D721Med (cell line): ENCODE results near the gene CCDC194.

Source experiments
- DNase-seq: peaks from one replicate; pipeline ENCODE4 v3.0.0; 2011; ENCODE audit warnings: low spot score; ENCODE audit not compliant: insufficient read length
- FAIRE-seq: peaks from 2 replicates; lab custom pipeline; 2011; peaks lifted over from hg19 to GRCh38; lab: Jason Lieb, UNC
- CTCF ChIP-seq: IDR thresholded peaks from 2 replicates; pipeline ENCODE4 v1.5.1; 2012; ENCODE audit warnings: mild to moderate bottlenecking, control low read depth; ENCODE audit not compliant: insufficient read depth; ENCODE audit errors: missing control alignments

Gene CCDC194

DNA sequence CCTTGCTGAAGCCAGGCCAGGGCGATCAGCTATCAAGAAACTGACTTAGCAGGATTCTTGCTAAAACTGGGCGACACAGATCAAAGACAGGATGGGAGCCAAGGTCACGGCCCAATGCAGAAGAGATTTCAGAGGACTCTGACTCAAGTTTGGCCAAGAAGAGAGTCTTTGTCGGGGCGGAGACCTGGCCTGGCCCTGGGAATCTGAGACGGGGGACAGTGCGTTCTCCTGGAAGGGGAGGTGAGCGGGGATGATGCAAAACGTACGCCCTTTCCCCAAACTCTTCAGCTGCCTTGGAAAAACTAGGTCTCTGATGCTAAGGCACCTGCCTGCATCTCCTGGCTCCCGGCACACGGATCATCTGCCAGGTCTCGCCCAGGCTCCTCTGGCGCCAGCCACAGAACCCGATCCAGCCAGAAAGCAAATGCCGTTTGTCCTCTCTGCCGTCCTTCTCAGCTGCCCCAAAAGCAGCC, 35.7 kb upstream of the CCDC194 start:
- FAIRE-seq (no peak), DNase-seq (no peak)
- TF ChIP-seq CTCF: no peak

DNA sequence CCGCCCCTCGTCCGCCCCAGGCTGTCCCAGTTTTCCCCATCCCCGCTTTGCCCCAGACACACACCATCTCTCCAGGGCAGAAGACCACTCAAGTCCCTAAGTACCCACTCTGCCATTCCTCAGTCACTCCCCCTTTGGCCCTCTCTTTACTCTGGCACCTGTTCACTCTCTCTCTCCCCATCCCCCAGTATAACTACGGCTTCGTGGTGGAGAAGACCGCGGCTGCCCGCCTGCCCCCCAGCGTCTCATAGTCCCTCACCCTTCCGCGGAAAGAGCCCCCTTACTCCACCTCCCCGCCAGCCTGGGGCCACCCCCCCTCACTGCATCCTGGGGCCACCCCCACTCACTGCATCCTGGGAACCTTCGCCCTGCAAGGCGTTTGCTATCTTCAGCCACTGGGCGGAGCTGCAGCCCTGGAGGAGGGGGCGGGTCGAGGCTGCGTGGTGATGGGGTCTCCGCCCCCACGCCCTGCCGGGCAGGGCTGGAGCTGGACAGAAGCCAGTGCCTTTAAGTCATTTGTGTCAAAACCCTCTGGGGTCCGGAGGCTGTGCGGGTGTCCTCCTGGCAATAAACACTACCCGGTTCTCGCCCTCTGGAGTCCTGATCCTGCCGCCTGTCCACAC, 30.9 kb upstream of the CCDC194 start:
- no peak for FAIRE-seq
- TF ChIP-seq CTCF: peak; percentile 27
- peak; percentile 86 for DNase-seq

DNA sequence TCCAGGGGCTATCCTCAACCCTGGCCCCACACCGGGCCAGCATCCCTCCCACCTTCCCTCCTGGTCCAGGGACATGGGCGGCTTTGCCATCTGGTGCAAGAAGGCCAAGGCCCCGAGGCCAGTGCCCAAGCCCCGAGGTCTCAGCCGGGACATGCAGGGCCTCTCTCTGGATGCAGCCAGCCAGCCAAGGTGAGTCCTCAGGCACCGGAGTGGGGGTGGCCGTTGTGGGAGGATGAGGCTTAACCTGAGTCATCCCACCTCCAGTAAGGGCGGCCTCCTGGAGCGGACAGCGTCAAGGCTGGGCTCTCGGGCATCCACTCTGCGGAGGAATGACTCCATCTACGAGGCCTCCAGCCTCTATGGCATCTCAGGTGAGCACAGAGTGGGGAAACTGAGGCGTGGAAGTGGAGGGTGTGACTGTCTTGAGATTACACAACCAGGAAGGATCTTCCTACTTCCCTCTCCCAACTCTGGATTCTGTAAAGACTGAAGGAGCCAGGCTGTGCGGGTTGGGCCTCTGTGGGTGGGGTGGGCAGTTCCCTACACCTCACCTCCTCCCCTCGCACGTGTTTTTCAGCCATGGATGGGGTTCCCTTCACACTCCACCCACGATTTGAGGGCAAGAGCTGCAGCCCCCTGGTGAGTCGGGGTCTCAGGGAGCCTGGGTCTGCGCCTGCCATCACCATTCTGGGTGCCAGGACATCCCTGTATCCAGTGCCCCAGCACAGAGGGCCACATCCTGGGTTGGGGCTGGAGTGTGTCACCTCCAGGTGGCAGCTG, 29.6 kb upstream of the CCDC194 start:
- no peak for FAIRE-seq
- no peak for DNase-seq
- TF ChIP-seq CTCF: no peak

DNA sequence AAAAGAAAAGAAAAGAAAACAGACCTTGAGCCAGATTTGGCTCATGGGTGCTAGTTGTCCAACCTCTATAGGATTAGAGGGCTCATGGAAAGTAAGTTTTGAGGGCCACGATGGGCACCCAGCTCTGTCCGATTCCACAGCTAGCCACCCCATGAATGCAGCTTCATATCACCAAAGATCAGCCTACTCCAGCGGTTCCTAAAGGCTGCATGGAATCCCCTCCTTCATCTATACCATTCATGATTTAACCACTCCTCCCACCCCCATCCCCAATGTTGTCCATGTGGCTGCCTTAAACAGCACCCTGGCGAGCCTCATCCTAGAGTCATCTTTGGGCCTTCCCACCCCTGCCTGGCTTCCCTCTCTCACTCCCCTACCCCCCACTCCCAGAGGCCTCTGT, 27.9 kb upstream of the CCDC194 start:
- TF ChIP-seq CTCF: no peak
- DNase-seq (no peak), FAIRE-seq (no peak)

DNA sequence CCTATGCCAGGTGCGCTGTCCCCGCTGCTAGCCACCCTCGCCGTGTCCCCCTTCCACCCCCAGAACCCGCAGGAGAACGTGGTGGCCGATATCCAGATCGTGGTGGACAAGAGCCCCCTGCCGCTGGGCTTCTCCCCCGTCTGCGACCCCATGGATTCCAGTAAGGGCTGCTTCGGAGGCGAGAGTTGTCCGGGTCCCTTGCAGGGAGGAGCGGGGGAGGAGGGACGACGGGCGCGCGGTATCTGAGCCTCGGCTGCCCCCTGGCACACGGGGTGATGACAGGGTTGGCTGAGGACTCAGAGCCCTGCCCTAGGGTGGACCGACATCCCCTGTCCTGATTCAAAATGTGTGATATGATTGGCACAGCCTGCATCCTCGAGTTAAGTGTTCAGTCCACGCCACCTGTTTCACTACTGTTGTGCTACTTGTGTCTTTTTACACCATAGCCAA, 26.5 kb upstream of the CCDC194 start:
- peak; percentile 51 for DNase-seq
- FAIRE-seq: no peak
- peak; percentile 32 for TF ChIP-seq CTCF

GRCh38 chr19:17419621-17420474, 25.9 kb upstream of the CCDC194 start, which contains the start of gene MVB12A:
Gene MVB12A, plus strand, starts transcription at chr19:17420047. Its CDS starts 89 bp downstream, at chr19:17420136.
- peak; percentile 53 for FAIRE-seq
- TF ChIP-seq CTCF: no peak
- peak; percentile 90 for DNase-seq
